Activated CD4-positive, alpha-beta T cell treated with anti-CD3 and anti-CD28 coated beads, Interleukin-2, amount 50 U/mL, for 48 hours (primary cell): ENCODE measurements around the gene SMC1B.
A peak's percentile ranks its signal among the peaks of the same experiment; 100 is the strongest.
"Not testable (repeated sequence)": the region's sequence is repeated elsewhere in the genome, so short reads cannot be mapped to it uniquely, and the experiment has no call there.

Source experiments
- DNase-seq, 2 experiments: peaks; one replicate each; pipeline ENCODE4 v3.0.0-alpha.2; 2020

SMC1B gene

GRCh38 chr22:45413368-45414211 lies at the start of gene SMC1B, which contains the start of gene RIBC2:
SMC1B (minus strand) TSS chr22:45413599; CDS start chr22:45413567, 32 bp downstream.
RIBC2 (plus strand) TSS chr22:45413693; CDS start chr22:45413887, 194 bp downstream.
- peak; percentile 85 to 89 for DNase-seq

- no peak for DNase-seq
These were observed 48.7 kb upstream of the SMC1B start for GRCh38 chr22:45462034-45462655.

- DNase-seq, result no peak
These were observed 47.1 kb upstream of the SMC1B start for GRCh38 chr22:45460288-45461109.

- DNase-seq, result no peak
These were observed 45.8 kb upstream of the SMC1B start for GRCh38 chr22:45459235-45459634.

- DNase-seq, result no peak
These were observed 45.1 kb upstream of the SMC1B start for GRCh38 chr22:45458532-45458931.

GRCh38 chr22:45456811-45457210 lies 43.4 kb upstream of the SMC1B start:
- no peak for DNase-seq

- DNase-seq, result no peak
These were observed 42.2 kb upstream of the SMC1B start for GRCh38 chr22:45455621-45456020.

- DNase-seq, result no peak
These were observed 41.8 kb upstream of the SMC1B start for GRCh38 chr22:45455212-45455611.

GRCh38 chr22:45454275-45454674 lies 40.9 kb upstream of the SMC1B start:
- DNase-seq, result no peak

GRCh38 chr22:45453764-45454163 lies 40.4 kb upstream of the SMC1B start:
- DNase-seq, result no peak

- no peak for DNase-seq
These were observed 39.4 kb upstream of the SMC1B start for GRCh38 chr22:45452565-45453379.

GRCh38 chr22:45451972-45452371 lies 38.6 kb upstream of the SMC1B start:
- DNase-seq, result no peak

- DNase-seq, result no peak
These were observed 37.7 kb upstream of the SMC1B start for GRCh38 chr22:45450921-45451651.

GRCh38 chr22:45450101-45450785 lies 36.8 kb upstream of the SMC1B start:
- DNase-seq, result no peak

GRCh38 chr22:45449442-45449841 lies 36.0 kb upstream of the SMC1B start:
- DNase-seq, result not testable (repeated sequence)

- DNase-seq, result no peak
These were observed 35.0 kb upstream of the SMC1B start for GRCh38 chr22:45448431-45448830.

- DNase-seq, result not testable (repeated sequence)
These were observed 34.2 kb upstream of the SMC1B start for GRCh38 chr22:45447596-45447995.

- DNase-seq, result no peak
These were observed 32.8 kb upstream of the SMC1B start for GRCh38 chr22:45446216-45446615.

- no peak for DNase-seq
These were observed 31.8 kb upstream of the SMC1B start for GRCh38 chr22:45445031-45445710.

- no peak for DNase-seq
These were observed 30.8 kb upstream of the SMC1B start for GRCh38 chr22:45444168-45444567.
